ENCODE results near the gene SYT1.
"Not testable (repeated sequence)": the region's sequence is repeated elsewhere in the genome, so short reads cannot be mapped to it uniquely, and the experiment has no call there.

Gene SYT1

GRCh38 chr12:79156846-79157463, 292.4 kb downstream of the SYT1 start:
- DNase-seq, result no peak

GRCh38 chr12:79161249-79161934, 296.8 kb downstream of the SYT1 start:
- no peak for DNase-seq

- DNase-seq, result no peak
These were observed 297.7 kb downstream of the SYT1 start for GRCh38 chr12:79162147-79162772.

- DNase-seq, result no peak
These were observed 298.4 kb downstream of the SYT1 start for GRCh38 chr12:79162948-79163347.

GRCh38 chr12:79164890-79165289, 300.3 kb downstream of the SYT1 start:
- DNase-seq, result no peak

- DNase-seq, result no peak
These were observed 304.1 kb downstream of the SYT1 start for GRCh38 chr12:79168687-79169086.

GRCh38 chr12:79174626-79175025, 310.1 kb downstream of the SYT1 start:
- DNase-seq, result no peak

GRCh38 chr12:79183003-79183402, 318.4 kb downstream of the SYT1 start:
- no peak for DNase-seq

GRCh38 chr12:79183926-79184325, 319.4 kb downstream of the SYT1 start:
- DNase-seq, result no peak

- no peak for DNase-seq
These were observed 321.9 kb downstream of the SYT1 start for GRCh38 chr12:79186506-79186905.

- no peak for DNase-seq
These were observed 322.5 kb downstream of the SYT1 start for GRCh38 chr12:79187032-79187431.

- DNase-seq, result no peak
These were observed 326.8 kb downstream of the SYT1 start for GRCh38 chr12:79191391-79191790.

GRCh38 chr12:79194595-79194994, 330.0 kb downstream of the SYT1 start:
- DNase-seq, result no peak

- no peak for DNase-seq
These were observed 334.6 kb downstream of the SYT1 start for GRCh38 chr12:79199166-79199565.

- no peak for DNase-seq
These were observed 335.6 kb downstream of the SYT1 start for GRCh38 chr12:79200176-79200575.

- no peak for DNase-seq
These were observed 338.6 kb downstream of the SYT1 start for GRCh38 chr12:79203058-79203647.

- DNase-seq, result no peak
These were observed 342.3 kb downstream of the SYT1 start for GRCh38 chr12:79206871-79207270.

GRCh38 chr12:79210403-79210802, 345.8 kb downstream of the SYT1 start:
- DNase-seq, result not testable (repeated sequence)

- DNase-seq, result no peak
These were observed 352.7 kb downstream of the SYT1 start for GRCh38 chr12:79217306-79217705.

GRCh38 chr12:79223210-79223609, 358.6 kb downstream of the SYT1 start:
- DNase-seq, result no peak

- no peak for DNase-seq
These were observed 359.2 kb downstream of the SYT1 start for GRCh38 chr12:79223761-79224160.

GRCh38 chr12:79227091-79227490, 362.5 kb downstream of the SYT1 start:
- DNase-seq, result no peak

- DNase-seq, result no peak
These were observed 363.1 kb downstream of the SYT1 start for GRCh38 chr12:79227646-79228045.

- no peak for DNase-seq
These were observed 368.8 kb downstream of the SYT1 start for GRCh38 chr12:79233341-79233781.
